Adrenal gland (tissue), 5 donors: ENCODE measurements around the gene CDK6.

Experiments used
- CTCF ChIP-seq, 6 experiments: fragments of 450-650 bp in 4 of 6; fragments of 200-600 bp in 2 of 6; sonication (generic) in 1 of 6; IDR thresholded peaks; 1 replicate in 5 of 6; 2 replicates in 1 of 6; pipeline versions ENCODE4 v1.5.1 to v1.8.0; 2016 to 2021; ENCODE audit warnings: antibody characterized with exemption in 6 of 6, mild to moderate bottlenecking in 2 of 6, moderate library complexity in 1 of 6
- POLR2A ChIP-seq, 2 donors: fragments of 450-650 bp; IDR thresholded peaks; one replicate each; pipeline ENCODE4 v1.6.1; 2017; ENCODE audit warnings: antibody characterized with exemption in 2 of 2, mild to moderate bottlenecking in 2 of 2, moderate library complexity in 1 of 2
- donor health status: DM: no; HTN: no; CAD: no.

- TF ChIP-seq CTCF (IDR thresholded peaks at IDR 0.05) (no peak), POLR2A (IDR thresholded peaks at IDR 0.05) (no peak)
These were observed 1.7 kb downstream of the CDK6 start for GRCh38 chr7:92834507-92835260.
